ENCODE results near the gene SLC9A1. TPM values are rescaled to one million over a fixed set of nuclear protein-coding genes. Genes with fewer than 3 reads are reported as not detected.

Gene SLC9A1
- total and polyA plus RNA-seq, 2 donors (not counting 1 experiment from before 2014, with no cell fraction given): 7.3 to 22.5 TPM

GRCh38 chr1:27132147-27132546 is 22.8 kb downstream of the SLC9A1 start:
- Mint-ChIP-seq H3K27ac (peak overlapping the region; percentile 63), H3K4me1 (peaks cover 35% of the 10 kb centered on the region), H3K27me3 (no peaks in the 10 kb centered on the region), H3K4me3 (no peak overlapping the region), H3K9me3 (ENCODE audit: insufficient read depth) (no peaks in the 10 kb centered on the region)
- H4K20me1 ChIP-seq (ENCODE audit: control insufficient read depth, insufficient read depth, low read length, poor library complexity, severe bottlenecking): no peaks in the 10 kb centered on the region
- POLR2A ChIA-PET: interaction anchor here (0.6 to 0.7 kb wide), 2 partner anchors 26 to 621 kb away, joined by 3 read pairs; no protein-coding TSS in a partner anchor
- TF ChIP-seq EZH2 (IDR thresholded peaks at IDR 0.05; ENCODE audit: borderline replicate concordance, insufficient read depth, low read depth, low read length, poor library complexity, severe bottlenecking) (no peak), CTCF (IDR thresholded peaks at IDR 0.05) (no peak)
- no peak overlapping the region for H2AFZ ChIP-seq (ENCODE audit: insufficient read depth, low read depth, low read length, poor library complexity, severe bottlenecking)
- H3K79me2 ChIP-seq (ENCODE audit: control insufficient read depth, insufficient read depth, low read length): peaks cover 15% of the 10 kb centered on the region
- H3K4me1 ChIP-seq (ENCODE audit: control insufficient read depth in 2 of 2, insufficient read depth in 2 of 2, low read length in 2 of 2): peaks cover 25 to 42% of the 10 kb centered on the region in 2 donors
- peak overlapping the region in 1 of 2 donors; percentile 23 for H3K27ac ChIP-seq (ENCODE audit: low read length in 2 of 2)
- intact Hi-C loops (cut with micrococcal nuclease): no loop called here
- CTCF ChIA-PET: no interaction called here
- H3K9me3 ChIP-seq (ENCODE audit: control extremely low read depth in 1 of 3, control insufficient read depth in 2 of 3, insufficient read depth in 1 of 3, low read length in 2 of 3): peaks cover 0 to 5% (median 0%) of the 10 kb centered on the region in 3 donors
- no peak overlapping the region for H3K4me3 ChIP-seq (ENCODE audit: control extremely low read depth in 1 of 5, extremely low read depth in 1 of 5, insufficient read depth in 1 of 5, low read depth in 2 of 5, low read length in 4 of 5)
- H3K4me2 ChIP-seq (replicated peaks; ENCODE audit: low read depth, low read length, poor library complexity, severe bottlenecking): peak overlapping the region; percentile 10
- no peaks in the 10 kb centered on the region for H3K27me3 ChIP-seq (replicated peaks in 1 of 4; ENCODE audit: control extremely low read depth in 1 of 4, control insufficient read depth in 3 of 4, insufficient read depth in 4 of 4, low read length in 3 of 4)
- no peak overlapping the region for H3K9ac ChIP-seq (ENCODE audit: low read length)
- 100% methylated on average over 1 of the region's 4 CpGs for WGBS (ENCODE audit: insufficient coverage)
- DNase-seq (no peak), ATAC-seq (ENCODE audit: low read depth) (no peak)
- peaks cover 0 to 2% of the 10 kb centered on the region in 2 experiments for H3K36me3 ChIP-seq (replicated peaks in 1 of 2; ENCODE audit: control extremely low read depth in 1 of 2, control insufficient read depth in 1 of 2, extremely low read depth in 1 of 2, insufficient read depth in 2 of 2, low read length in 1 of 2)

- H3K27ac ChIP-seq (ENCODE audit: low read length in 2 of 2): no peak overlapping the region
- TF ChIP-seq CTCF (IDR thresholded peaks at IDR 0.05) (no peak), EZH2 (IDR thresholded peaks at IDR 0.05; ENCODE audit: borderline replicate concordance, insufficient read depth, low read depth, low read length, poor library complexity, severe bottlenecking) (no peak)
- no peaks in the 10 kb centered on the region for H3K9me3 ChIP-seq (ENCODE audit: control extremely low read depth in 1 of 3, control insufficient read depth in 2 of 3, insufficient read depth in 1 of 3, low read length in 2 of 3)
- H3K9ac ChIP-seq (ENCODE audit: low read length): no peak overlapping the region
- intact Hi-C loops (cut with micrococcal nuclease): no loop called here
- H3K79me2 ChIP-seq (ENCODE audit: control insufficient read depth, insufficient read depth, low read length): peaks cover 13% of the 10 kb centered on the region
- CTCF ChIA-PET: interaction anchor here (1.0 to 1.1 kb wide), 2 partner anchors 24 to 166 kb away, joined by 4 to 6 read pairs; partner anchors contain the start of gene SLC9A1
- Mint-ChIP-seq H3K27ac (no peak overlapping the region), H3K27me3 (no peaks in the 10 kb centered on the region), H3K9me3 (ENCODE audit: insufficient read depth) (no peaks in the 10 kb centered on the region), H3K4me1 (peaks cover 25% of the 10 kb centered on the region), H3K4me3 (no peak overlapping the region)
- H3K36me3 ChIP-seq (replicated peaks in 1 of 2; ENCODE audit: control extremely low read depth in 1 of 2, control insufficient read depth in 1 of 2, extremely low read depth in 1 of 2, insufficient read depth in 2 of 2, low read length in 1 of 2): peaks cover 0 to 2% of the 10 kb centered on the region in 2 experiments
- WGBS (ENCODE audit: insufficient coverage): 65% methylated on average over 2 of the region's 3 CpGs
- no peaks in the 10 kb centered on the region for H4K20me1 ChIP-seq (ENCODE audit: control insufficient read depth, insufficient read depth, low read length, poor library complexity, severe bottlenecking)
- ATAC-seq (ENCODE audit: low read depth): no peak
- no peaks in the 10 kb centered on the region for H3K27me3 ChIP-seq (replicated peaks in 1 of 4; ENCODE audit: control extremely low read depth in 1 of 4, control insufficient read depth in 3 of 4, insufficient read depth in 4 of 4, low read length in 3 of 4)
- POLR2A ChIA-PET: interaction anchor here (0.7 kb wide), 1 partner anchor 105 kb away, joined by 5 read pairs; no protein-coding TSS in a partner anchor
- no peak overlapping the region for H2AFZ ChIP-seq (ENCODE audit: insufficient read depth, low read depth, low read length, poor library complexity, severe bottlenecking)
- peaks cover 12 to 28% of the 10 kb centered on the region in 2 donors for H3K4me1 ChIP-seq (ENCODE audit: control insufficient read depth in 2 of 2, insufficient read depth in 2 of 2, low read length in 2 of 2)
- H3K4me2 ChIP-seq (replicated peaks; ENCODE audit: low read depth, low read length, poor library complexity, severe bottlenecking): no peak overlapping the region
- no peak for DNase-seq
- no peak overlapping the region for H3K4me3 ChIP-seq (ENCODE audit: control extremely low read depth in 1 of 5, extremely low read depth in 1 of 5, insufficient read depth in 1 of 5, low read depth in 2 of 5, low read length in 4 of 5)
These were observed 24.1 kb downstream of the SLC9A1 start for GRCh38 chr1:27130798-27131197.
